GM18867 (cell line): Measurements from ENCODE around the gene PTER.
A peak's percentile ranks its signal among the peaks of the same experiment; 100 is the strongest.

Experiments used
- ATAC-seq: cut with Tn5 transposase; IDR thresholded peaks from one replicate; pipeline ENCODE4 v1.9.1; 2021; ENCODE audit warnings: mild to moderate bottlenecking, moderate library complexity; ENCODE audit not compliant: unreplicated experiment

PTER gene

DNA sequence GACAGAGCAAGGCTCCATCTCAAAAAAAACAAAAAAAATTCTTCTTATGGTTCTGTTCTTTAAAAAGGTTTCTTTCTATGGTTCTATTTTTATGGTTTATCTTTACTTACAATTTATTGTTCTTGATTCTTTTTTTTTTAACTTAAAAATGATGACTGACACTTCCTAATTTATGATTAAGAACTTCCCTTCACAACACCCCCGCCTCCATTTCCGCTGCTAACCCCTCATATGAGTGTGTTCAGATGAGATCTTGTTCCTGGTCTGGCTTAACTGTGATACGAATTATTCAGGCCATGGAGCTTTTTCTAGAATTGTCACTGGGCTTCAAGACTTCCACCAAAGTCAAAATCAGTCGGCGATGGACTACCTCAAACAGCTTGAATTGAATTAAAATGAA is 33.9 kb downstream of the PTER start:
- no peak for ATAC-seq

DNA sequence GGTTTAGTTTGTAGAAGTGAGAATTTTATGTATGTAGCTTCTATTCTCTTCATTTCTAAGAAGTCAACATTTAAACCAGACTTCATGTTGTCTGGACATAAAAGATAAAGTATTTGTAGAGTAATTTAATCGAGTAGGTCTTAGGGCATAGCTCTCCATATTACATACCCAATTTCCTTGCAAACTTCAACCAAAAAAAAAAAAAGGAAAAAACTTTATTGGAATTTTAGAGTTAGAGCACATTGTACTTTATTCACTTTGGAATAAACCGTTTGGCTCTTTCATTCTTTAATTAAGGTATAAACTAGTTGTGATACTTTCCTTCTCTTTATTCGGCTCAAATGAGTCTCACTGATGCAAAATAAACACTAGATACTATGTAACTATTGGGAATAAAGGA is 36.0 kb downstream of the PTER start:
- no peak for ATAC-seq

DNA sequence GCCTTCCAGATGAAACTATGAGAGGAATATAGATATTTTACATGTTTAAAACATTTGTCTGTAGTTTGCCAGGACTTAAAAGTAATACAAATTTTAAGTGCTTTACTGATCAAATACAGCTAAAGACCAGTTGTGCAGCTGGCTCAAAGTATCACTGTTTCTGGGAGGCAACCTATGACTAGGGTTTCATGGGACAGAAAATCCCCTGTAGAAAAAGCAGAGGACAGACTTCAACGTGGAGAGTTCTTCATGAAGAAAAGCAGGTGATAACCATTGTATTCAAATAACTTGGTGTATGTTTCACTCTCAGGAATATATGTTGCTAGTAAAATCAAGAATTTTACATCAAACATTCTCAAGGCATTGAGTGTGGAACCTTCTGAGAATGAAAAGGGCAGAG is 40.9 kb downstream of the PTER start:
- no peak for ATAC-seq

DNA sequence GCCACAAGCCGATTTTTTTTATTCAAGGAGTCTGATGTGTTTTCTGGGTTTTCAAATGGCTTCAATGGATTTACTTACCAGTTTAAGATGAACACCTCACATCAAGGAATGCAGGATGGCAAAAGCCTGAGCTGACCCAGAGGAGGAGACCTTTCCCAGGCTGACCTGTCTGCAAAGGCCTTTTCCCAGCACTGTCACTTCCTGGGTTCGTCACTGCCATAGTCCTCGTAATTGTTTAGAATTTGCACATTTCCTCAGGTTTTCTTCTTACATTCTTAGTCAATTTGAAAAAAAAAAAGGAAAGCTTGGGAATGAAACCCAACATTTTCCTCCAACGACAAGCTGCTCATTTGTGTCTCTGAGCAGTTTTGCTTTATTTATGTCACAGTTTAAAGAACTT is 42.0 kb downstream of the PTER start:
- no peak for ATAC-seq

DNA sequence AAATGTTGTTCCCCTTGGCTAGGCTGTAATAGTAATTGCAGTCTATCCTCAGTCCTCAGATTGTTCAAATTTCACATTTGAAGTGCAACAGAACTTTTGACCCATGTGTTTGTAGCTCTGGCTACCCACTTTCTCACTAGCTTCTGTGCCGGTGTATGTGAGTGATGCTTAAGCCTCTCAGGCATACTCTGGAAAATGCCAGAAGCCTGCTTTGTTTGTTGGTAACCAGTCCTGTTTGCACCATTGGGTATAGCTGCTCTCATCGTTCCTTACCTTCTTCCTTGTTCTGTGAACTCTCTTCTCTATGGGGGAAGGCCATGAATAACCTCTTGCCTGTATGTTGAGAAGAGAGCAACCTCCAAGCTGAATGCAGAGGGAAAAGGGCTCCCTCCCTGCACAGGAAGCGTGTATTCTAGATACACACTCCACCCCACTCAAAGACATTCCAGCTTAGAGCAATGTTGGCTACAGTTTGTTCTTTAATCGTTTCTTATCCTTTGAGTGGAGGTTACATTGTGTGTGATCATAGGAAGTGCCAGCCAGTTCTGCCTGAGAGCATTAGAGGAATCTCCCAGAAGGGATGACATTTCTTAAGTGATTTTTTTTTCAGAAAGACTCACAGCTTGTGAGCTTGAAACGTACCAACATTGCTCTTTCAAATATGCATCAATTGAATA is 44.4 kb downstream of the PTER start:
- no peak for ATAC-seq

DNA sequence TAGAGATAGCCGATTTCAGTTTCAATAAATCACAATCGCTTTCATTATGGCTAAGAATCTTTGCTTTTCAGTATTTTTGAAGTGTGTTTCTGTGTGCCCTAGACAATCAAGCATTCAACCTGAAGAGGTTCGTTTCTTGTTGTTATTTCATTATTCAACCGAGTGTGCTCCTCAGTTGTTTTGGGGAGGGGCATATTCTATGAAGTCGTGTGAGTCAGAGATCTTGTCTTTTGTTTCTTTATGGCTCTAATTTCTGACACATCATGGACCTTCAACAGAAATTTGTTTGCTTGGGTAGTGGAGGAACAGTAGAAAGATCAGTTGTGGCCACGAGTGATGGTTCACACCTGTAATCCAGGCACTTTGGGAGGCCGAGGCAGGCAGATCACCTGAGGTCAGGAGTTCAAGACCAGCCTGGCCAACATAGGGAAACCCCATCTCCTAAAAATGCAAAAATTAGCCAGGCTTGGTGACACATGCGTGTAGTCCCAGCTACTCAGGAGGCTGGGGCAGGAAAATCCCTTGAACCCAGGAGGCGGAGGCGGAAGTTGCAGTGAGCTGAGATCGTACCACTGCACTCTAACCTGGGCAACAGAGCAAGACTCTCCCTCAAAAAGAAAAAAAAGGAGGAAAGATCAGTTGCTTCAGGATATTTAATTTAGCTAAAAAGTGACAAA is 46.6 kb downstream of the PTER start:
- peak; percentile 72 for ATAC-seq

DNA sequence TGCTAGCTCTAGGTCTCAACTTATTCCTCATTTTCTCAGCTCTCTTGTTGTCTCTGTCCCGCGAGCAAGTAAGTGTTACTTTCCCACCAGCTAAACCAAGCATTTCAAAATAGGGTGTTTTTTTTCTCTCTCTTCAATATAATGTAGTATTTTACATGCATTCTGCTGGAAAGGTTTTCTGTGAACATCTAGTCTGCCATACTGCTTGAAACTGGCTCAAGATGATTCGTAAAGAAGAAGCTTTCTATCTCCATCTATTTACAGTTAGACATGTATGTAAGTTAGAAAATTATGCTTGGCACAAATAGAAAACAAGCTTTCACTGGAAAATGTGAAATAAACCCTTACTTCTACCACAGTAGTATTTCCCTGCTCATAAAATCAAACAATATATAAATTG is 53.7 kb downstream of the PTER start:
- no peak for ATAC-seq

DNA sequence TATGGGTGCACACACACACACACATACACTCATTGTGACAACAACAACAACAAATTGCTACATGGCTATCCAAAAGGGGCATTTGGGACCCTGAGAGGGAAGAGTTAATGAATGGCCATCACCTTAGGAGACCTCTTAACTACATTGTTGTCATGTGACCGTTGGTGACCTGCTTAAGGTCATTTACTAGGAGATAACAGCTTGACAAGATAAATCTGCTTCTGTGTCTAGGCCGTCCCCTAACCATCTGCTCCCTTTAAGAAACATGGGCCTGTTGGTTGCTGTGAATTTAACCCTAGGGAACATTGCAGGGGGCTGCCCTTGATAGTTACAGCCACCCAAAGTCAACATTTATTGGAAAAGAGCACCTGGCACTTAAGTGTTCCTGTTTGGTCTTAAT is 55.1 kb downstream of the PTER start:
- no peak for ATAC-seq

DNA sequence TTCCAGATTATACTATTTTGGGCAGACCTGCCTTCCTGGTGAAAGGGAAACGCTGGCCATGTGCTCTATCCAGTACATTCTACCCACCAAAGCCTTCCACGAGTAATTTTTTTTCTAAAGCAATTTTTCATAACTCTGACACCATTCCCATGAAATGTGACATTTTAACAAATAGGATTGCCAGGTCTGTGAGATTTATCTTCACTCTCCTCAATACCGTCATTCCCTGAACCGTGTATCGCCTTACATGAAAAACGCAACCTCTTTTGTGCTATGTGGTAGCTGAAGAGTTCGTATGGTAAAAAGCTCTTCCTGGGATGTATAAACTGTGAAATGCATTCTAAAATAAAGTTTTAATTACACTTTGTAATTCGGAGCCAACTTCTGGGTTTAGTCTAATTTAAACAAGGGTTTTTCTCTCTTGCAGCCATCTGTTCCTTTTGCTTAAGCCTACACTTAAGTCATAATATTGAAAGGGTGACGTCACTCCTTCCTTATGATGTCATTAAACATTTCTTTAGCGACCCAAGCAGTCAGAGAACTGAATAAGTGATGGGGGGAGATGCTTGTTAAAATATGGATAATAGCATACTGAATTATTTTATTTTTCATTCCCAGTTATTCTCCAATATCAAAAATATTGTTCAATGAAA is 57.2 kb downstream of the PTER start:
- ATAC-seq, result no peak

DNA sequence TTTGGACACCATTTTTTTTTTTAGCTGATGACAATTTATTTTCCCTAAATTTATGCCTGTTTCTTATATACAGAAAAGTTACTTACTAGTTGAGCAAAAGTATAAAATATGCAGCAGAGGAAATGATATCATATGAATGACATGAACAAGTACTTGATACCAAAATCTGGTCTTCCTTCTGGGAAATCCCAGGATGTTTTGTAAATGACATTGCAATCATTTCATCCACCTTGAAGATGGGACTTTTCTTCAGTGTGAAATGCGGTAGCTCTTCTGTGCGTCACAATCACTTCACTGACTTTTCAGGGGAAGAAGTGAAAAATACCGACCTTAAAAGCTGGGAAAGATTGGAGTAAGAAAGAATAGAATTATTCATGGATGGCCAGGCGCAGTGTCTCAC is 61.1 kb downstream of the PTER start:
- ATAC-seq, result no peak

DNA sequence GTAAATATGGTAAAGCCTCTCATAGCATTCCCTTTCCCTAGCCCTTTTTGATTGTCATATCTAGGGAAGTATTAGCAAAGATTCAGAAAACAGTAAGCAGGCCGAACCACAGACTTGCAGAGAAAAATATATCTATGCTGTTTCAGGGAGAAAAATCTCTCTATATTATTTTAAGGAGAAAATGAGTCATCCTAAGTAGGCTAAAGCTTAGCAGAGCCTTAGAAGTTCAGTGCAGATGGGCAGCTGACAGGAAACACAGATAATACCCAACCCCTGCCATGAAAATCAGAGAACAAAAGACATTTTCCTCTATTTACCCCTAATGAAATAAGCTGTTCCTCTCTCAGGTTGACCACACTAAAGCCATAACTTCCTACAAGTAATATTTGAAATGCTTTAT is 68.4 kb downstream of the PTER start:
- ATAC-seq, result no peak

DNA sequence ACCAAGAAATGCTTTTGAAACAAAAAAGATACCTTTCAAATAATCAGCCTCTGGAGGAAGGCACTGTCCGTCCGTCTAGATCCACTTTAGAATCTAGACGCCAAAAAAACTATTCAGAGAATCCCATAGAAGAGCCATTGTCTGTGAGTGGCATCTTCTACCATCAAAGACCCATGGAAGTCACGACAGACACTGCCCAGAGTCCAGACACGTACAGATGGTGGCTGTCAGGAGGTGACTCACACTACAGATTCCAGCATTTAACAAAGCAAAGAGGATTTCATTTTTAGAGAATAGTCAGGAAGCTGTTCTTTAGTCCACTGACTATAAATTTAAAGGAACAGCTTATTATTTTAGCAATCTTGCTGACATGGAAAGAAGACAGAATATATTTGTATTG is 73.2 kb downstream of the PTER start:
- ATAC-seq, result no peak

DNA sequence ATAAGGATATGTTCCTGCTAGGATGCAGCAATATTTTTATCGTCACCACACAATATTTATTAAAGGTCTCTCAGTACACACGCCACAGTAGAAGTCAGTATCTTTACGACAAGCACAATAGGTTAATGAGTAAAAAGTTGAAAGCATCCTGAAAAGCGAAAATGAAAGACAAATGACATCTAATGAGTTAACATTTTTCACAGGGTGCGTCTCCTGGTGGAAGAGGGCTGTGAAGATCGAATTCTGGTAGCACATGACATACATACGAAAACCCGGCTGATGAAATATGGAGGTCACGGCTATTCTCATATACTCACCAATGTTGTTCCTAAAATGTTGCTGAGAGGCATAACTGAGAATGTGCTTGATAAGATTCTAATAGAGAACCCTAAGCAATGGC is 74.0 kb downstream of the PTER start:
- ATAC-seq, result no peak

DNA sequence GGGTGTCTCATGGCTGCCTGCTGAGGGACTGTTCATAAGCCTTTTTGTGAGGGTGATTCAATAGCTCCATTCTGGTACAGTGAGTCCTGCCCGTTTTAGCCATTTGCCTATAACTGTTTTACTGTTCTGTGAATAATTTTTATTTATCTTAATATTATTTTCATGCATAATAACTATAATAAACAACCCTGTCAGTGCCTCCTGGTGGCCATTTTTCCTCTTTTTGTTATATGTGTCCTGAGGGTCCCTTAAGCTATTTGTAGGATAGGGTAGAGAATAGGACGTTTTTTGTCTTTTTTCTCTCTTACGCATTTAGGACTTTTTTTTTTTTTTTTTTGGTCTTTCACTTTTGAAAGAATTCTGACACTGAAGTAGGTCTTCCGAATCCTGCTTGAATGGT is 82.0 kb downstream of the PTER start:
- no peak for ATAC-seq

DNA sequence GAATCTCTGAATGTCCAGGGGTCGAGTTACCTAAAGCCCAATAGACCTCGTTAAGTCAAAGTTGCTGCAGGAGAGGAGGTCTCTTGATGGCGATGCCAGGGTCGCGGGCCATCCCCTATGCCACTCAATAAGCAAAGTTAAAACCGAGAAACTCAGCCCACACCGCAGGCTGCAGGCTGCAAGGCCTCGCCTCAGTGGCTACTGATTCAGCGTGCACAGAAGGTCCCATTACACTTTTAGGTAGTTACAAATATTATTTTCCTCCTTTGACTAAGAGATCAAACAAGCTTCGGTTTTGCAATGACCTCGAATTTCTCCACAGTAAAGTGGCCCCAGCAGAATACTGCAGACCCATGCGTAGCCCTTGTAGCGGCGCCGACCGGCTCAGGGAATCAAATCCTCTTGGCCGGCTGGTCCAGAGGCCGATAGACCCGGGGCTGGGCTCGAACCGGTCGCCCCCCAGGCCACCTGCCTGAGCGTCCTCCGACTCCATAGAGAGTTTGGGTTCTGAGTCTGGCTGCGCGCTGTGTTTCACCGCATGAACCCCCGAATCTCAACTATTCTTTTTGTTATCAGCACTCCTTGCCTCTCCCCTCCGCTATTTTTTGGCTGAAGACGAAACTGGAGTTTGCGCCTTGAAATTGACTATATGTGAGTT is 82.6 kb downstream of the PTER start:
- ATAC-seq, result peak; percentile 45

DNA sequence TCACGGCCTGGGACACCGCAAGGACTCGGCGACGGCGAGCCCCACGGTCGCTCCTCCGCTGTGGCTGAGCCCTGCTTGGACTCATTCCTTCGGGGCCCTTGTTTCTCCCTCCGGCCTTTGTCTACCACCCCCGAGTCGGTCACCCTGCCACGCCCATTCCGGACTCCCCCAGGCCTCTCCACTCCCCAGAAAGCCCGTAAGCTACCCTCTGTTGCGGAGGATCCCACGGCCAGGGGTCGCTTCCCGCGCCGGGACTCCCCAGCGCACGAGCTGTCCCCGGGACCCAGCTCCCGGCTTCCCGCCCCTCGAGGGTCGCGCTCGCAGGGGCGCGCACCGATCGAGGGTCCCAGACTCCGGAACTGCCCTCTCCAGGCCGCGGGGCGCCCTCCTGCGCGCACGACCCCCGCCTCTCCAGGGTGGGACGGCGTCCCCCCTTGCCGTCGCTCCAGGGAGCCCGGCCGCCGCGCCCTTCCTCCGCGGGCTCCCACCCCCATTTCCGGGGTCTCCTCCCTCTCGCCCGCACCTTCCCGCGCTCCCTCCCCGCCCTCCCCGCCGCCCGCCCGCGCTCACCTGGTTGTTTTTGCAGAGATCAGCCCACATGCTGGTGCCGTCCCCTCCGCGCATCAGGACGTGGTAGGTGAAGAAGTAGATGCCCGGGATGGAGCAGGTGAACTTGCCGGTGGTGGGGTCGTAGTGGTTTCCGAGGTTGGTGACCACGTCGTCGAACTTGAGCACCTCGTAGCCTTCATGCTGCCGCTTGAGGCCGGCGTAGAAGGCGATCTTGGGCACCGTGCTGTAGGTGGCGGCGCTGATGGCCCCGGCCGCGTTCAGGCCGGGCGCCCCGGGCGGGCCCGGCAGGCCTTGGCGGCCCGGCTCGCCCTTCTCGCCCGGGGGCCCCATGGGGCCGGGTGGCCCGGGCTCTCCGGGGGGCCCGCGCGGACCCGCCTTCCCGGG is 83.4 kb downstream of the PTER start:
- peak; percentile 34 for ATAC-seq

DNA sequence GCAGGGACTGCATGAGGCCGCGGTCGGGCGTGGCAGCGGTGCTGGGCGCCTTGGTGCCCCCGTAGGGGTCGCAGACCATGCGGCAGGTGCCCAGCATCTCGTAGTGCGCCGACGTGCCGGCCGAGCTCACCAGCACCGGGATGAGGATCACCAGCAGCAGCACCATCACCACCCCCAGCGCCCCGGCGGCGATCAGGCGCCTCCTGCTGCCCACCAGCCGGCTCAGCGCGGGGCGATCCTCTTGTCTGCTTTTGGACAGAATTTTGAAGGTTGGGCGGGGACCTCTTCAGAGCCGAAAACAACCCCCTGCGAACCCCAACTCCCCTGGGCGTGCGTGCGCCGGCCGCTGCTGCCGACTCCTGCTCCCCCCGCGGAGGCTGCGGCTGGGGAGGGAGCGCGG is 84.1 kb downstream of the PTER start:
- peak; percentile 61 for ATAC-seq

DNA sequence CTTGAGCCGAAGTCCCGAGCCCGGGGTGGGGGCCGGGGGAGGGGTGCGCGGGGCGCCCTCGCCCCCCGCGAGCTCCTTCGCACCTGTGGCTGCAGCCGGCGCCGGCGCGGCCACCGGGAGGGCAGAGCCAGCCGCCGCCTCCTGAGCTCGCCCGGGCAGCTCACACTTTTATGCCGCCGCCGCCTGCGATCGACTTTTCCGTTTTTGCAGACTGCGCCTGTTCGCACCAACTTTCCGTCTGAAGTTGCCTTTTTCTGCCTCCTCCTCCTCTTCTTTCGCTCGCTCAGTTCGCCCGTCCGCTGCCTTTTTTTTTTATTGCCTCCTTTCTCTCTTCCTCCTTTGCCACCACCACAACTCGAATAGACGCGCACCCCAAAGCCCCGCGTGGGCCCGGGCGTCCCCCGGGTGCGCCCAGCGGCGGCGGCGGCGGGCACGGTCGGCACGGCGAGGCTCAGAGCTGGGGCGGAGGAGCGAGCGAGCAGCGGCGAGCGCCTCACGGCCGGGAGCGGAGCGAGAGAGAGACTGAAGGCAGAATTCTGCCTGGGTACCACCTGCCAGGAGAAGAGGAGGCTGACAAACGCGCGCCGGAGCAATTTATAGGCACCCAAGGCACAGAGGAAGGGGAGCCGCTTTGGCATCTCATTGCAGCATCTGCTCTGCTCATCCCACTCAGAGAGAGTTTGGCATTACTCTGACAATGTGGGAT is 84.7 kb downstream of the PTER start, which contains the start of gene C1QL3:
TSS of gene C1QL3 (minus strand) at position 569 of the 706 bp plus-strand sequence. CDS start 814 bp downstream, outside the sequence.
- ATAC-seq, result peak; percentile 41

DNA sequence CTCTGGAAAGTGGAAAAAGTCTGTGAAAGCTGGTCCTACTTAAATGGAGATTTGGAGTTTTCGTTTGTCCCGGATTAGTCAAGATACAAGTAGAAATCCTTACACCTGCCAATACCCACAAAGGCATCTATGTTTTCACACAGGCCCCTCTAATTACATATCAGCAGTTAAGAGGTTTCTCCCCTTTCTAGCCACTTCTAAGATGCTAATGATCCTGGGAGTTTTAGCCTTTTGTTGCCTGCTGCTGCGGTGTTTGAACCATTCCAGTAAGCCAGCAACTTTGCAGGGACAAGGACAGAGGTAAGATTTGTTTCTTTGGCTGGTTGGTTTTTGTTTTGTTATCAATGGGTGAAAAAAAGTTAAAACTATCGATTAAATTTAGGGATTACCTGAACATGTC is 90.6 kb downstream of the PTER start:
- ATAC-seq, result no peak

DNA sequence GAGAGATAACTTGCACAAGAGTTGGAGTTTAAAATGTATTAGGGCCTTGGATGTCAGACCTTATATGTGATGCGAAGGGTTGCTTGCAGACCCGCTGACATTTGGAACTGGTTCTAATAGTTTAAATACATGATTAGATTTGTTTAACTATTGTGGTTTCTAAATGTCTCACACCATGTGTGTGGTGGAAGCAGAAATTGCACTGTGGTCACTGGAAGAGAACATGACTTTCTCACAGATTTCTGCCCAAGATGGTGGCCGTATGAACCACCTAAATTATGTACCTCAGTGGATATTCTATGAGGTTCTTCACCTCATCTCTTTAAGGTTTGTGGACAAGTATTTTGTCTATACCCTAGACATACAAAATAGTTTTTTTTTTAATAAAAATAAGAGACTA is 93.0 kb downstream of the PTER start:
- ATAC-seq, result no peak
